Liver (tissue), 3 donors: Measurements from ENCODE around the gene NDST1.

Experiments
- CTCF ChIP-seq: fragments of 150-350 bp; IDR thresholded peaks from 2 replicates; pipeline ENCODE4 v1.5.1; 2017; ENCODE audit warnings: improper control_type of control experiment, low read depth, low read length; ENCODE audit not compliant: missing input control
- GABPA ChIP-seq, 2 donors: IDR thresholded peaks in 1 of 2; conservative IDR thresholded peaks in 1 of 2; 2 replicates each; pipeline ENCODE4 v1.6.1; 2016; ENCODE audit warnings: antibody characterized with exemption in 2 of 2, mild to moderate bottlenecking in 1 of 2, moderate library complexity in 1 of 2
- RAD21 ChIP-seq, 2 donors: IDR thresholded peaks; 2 replicates each; pipeline ENCODE4 v1.6.1; 2016; ENCODE audit warnings: antibody characterized with exemption in 2 of 2, mild to moderate bottlenecking in 2 of 2
- donor health status: healthy.
- donor health status: healthy.

- TF ChIP-seq GABPA (IDR thresholded peaks at IDR 0.05 in 1 of 2, conservative IDR thresholded peaks at IDR 0.05 in 1 of 2) (no peak), CTCF (no peak), RAD21 (IDR thresholded peaks at IDR 0.05) (no peak)
Observed at GRCh38 chr5:150519978-150520377, 12.0 kb downstream of the NDST1 start.
